GM20431 (cell line): ENCODE results near the gene CEP295NL.
"Not testable (repeated sequence)": the region's sequence is repeated elsewhere in the genome, so short reads cannot be mapped to it uniquely, and the experiment has no call there.

Experiments used
- in situ Hi-C: fragments of 300-500 bp; cut with MseI, MboI; formaldehyde crosslinking; loops from one replicate; pipeline ENCODE4 v1.15.0; 2020; ENCODE audit warnings: low sequenced_read_pairs; ENCODE audit not compliant: unreplicated experiment

CEP295NL gene

DNA sequence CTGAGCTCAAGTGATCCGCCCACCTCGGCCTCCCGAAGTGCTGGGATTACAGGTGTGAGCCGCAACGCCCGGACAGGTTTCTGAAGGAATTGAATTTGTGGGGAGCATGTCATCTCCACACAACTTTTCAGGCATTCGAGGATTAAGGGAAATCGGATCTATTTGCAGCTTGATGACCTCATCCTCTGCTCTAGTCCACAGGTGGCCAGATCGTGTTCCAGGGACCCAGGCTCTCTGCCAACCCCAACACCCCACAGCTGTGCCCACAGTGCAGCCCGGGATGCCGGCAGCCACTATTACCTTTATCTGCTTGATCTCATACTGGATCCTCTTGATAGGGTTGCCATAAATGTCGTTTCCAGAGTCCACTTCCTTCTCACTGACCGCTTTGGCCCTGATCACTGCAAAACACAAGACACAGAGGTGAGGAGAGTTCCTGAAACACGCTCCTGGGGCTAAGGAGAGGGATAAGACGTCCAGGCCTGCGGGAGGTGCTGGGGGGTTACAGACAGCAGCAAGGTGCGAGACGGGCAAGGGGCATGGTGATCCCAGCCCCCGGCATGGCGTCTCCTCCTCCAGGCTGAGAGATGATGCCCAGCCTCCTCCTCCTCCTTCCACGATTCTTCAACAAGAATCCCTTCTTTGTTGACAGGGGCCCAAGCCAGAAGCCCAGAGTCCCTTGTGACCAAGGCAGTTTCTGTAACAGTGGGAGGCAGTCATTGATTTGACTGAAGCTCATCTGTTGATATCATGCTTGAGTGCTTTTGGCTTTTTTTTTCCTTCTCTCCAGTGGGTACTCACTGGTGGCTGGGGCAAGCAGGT is 29.3 kb downstream of the CEP295NL start:
- in situ Hi-C loops: no loop called here

DNA sequence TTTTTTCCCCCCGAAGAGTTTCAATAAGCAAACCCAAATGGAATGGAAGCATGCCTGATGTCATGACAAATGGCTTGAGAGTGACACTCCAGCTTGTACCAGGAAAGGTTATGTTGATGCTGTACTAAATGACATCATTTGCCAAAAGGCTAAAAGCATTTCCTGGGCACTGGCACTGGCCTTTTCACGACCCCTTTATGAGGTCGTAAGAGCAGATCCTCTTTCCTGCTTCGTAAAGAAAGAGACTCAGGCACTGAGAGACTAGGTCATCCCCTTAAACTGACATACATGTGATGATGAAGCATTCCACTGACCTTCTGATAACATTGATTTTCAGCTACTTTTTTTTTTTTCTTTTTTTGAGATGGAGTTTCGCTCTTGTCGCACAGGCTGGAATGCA is 30.5 kb downstream of the CEP295NL start:
- in situ Hi-C loops: no loop called here

DNA sequence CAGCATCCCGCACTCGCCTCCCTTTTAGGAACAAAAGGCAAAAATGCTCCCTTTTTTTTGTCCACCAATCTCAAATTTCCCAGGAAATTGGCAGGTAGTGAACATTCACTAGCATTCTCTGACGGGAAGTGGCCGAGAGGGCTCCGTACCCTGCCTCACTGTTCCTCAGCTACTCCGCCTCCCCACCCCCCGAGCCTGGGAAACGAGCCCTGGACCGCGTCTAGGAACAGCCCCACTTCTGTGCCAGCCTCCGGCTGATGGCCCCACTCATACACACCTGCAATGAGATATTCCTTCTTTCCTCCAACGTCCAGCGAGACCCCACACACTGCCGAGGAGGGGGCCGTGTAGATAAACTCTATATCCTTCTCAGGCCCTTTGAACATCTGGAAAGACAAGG is 32.4 kb downstream of the CEP295NL start:
- in situ Hi-C loops: no loop called here

DNA sequence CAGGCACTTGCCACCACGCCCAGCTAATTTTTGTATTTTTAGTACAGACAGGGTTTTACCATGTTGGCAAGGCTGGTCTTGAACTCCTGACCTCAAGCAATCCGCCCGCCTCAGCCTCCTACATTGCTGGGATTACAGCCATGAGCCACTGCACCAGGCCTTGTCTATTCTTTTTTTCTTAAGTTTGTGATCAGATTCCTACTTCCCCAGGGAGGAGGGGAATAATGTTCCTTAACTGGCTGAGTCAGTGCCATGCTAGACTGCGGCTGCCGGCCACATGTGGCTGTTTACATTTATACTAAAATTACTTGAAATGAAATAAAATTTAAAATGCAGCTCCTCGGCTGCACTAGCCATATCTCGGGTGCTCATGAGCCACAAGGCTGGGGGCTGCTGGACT is 34.6 kb downstream of the CEP295NL start:
- in situ Hi-C loops: no loop called here

DNA sequence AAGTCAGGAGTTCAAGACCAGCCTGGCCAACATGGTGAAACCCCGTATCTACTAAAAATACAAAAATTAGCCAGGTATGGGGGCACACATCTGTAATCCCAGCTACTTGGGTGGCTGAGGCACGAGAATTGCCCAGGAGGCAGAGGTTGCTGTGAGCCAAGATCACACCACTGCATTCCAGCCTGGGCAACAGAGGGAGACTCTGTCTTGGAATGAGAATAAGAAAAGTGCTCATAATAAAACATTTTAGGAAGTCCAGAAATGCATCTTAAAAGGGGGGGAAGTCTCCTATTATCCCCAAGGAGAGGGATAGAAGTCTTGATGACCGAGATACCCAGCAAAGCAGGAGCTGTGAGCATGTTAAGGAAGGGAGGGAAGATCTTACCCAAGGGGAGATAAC is 36.0 kb downstream of the CEP295NL start:
- in situ Hi-C loops: not testable (repeated sequence)

DNA sequence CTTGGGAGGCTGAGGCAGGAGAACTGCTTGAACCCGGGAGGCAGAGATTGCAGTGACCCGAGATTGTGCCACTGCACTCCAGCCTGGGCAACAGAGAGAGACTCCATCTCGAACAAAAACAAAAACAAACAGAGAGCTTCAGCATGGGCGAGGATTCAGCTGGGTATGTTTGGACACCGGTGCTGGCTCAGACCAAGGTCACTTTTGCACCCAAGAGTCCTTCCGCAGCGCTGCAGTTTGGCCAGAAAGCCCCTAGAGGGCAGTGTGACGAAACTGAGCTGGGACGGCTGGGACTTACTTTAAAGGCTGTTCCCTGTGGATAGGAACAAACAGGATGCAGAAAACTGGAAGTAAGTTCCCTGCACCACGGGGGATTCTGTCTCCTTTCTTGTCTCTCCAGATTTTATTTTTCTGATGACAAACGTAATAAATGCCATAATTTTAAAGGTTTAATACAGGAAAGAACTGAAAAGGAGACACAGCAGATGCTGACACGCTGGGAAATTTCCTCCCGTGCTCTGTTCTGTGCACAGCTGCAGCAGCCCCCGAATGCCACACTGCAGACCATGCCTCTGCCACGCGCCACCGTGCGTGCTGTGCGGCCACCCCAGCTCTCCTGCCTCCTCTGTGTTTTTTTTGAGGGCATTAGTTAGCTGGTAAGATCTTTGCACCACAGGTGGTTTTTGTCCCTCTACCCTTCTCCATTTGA is 37.2 kb downstream of the CEP295NL start:
- in situ Hi-C loops: no loop called here

DNA sequence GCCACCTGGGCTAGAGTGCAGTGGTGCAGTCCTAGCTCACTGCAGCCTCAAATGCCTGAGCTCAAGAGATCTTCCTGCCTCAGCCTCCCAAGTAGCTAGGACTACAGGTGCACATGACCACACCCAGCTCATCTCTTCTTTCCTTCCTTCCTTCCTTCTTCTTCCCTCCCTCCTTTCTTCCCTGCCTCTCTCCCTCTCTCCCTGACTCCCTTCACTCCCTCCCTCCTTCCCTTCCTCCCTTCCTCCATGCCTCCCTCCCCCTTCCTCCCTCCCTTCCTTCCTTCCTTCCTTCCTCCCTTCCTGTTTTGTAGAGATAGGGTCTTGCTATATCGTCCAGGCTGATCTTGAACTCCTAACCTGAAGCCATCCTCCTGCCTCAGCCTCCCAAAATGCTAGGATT is 38.9 kb downstream of the CEP295NL start:
- in situ Hi-C loops: loop anchor here (5.0 kb wide), 1 partner anchor 108 kb away; no protein-coding TSS in a partner anchor

DNA sequence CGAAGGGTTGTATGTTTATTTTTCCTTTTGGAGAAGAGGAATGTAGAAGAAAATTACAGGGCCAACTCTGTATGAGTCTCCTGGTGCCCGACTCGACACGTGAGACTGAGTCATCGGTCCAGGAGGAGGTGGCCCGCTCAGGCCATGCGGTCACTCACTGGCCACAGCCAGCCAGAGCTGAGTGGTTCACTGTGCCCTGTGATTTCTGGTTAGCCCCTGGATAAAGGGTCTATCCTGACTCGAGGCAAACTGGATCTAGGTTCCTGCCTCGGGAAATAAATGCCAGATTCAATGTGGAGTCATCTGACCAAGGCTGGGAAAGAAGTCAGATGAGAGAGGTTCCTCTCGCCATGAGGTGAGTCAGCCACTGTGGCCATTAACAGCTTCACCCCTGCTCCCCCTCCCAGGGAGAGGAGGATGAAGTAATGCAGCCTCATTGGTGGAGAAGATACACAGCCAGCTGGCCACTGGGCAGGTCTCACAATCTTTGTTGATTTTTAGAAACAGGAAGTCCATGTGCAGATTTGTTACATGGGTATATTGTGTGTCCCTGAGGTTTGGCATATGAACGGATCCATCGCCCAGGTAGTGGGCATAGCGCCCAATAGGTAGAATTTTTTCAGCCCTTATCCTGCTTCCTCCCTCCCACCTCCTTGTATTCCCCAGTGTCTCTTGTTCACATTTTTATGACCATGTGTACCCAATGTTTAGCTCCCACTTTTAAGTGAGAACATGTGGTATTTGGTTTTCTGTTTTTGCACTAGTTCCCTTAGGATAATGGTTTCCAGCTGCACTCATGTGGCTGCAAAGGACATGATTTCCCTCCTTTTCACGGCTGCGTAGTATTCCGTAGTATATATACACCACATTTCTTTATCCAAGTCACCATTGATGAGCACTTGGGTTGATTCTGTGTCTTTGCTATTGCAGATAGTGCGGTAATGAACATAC is 40.7 kb downstream of the CEP295NL start:
- in situ Hi-C loops: loop anchor here (5.0 kb wide), 1 partner anchor 110 kb away; no protein-coding TSS in a partner anchor

DNA sequence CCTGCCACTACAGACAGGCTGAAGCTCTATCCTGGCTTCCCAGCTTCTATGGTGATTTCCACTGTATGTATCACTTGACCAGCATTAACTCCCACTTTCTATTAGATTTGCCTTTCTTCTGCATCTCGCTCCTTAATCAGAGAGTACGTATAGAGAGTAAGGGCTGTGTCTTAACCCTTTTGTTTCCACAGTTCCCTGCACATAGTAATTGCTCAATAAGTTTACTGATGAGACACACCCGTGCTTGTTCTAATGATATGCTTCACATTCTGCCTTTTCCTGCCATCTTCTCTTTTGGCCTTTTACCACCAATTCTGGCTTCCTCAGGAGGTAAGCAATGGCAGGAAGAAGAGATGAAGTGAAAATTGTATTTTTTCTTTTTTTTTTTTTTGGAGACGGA is 41.8 kb downstream of the CEP295NL start:
- in situ Hi-C loops: loop anchor here (5.0 kb wide), 1 partner anchor 111 kb away; no protein-coding TSS in a partner anchor

DNA sequence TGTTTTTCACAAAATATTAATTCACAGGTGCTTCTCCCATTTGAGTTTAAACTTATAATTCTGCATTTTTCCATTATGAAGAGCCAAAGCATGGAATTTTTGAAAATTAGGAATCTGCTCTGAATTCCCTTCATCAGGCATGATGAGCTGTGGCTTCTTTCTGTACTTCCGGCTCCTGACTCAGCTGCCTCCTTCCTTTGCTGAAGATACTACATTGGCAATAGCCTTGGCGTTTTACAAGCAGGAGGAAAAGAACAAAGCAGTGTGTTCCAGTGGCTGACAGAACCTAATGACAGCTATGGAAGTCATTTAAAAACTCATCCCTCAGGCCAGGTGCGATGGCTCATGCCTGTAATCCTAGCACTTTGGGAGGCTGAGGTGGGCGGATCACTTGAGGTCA is 44.0 kb downstream of the CEP295NL start:
- in situ Hi-C loops: no loop called here

DNA sequence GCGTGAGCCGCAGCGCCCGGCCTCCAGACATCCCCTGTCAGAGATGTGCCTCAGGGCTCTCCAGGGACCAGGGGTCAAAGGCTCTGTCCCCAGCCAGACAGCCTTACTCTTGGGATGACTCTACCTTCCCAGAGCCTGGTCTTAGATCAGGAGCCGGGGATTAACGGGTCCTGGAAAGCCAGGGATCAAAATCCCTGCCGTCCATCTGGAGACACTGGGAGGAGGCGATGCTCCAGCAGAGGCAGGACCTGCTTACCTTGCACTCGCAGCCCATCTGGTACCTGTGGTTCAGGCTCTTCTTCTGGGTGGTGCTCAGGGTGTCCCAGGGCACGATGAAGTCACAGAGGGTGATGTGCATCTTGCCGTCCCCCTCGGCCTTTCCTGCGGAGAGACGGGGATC is 45.7 kb downstream of the CEP295NL start:
- in situ Hi-C loops: no loop called here

DNA sequence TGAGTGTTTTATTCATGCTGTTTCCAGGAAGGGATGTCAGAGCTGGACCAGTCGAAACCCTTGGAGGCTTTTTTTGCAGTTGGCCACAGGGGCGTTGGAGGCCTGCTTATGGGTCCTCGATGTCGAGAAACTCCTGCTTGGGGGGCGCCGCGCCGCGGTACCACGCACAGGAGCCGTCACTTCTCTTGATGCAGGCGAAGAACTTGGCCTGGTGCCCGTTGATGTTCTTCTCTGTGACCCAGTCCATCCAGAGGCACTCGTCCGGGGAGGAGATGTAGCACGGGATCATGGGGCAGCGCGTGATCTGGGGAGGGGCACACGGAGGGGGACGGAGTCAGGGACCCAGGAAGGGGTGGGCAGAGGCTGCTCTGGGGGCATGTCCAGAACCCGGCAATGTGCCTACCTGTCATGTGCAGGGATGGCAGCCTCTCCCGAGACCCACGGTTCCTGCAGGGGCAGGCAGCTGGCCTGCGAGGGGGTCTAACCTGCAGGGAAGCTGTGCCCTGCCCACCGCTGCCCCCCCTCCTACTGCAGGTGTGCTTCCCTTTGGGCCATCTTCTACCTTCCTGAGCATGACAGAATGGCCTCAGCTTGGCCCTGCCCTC is 47.3 kb downstream of the CEP295NL start:
- in situ Hi-C loops: no loop called here

DNA sequence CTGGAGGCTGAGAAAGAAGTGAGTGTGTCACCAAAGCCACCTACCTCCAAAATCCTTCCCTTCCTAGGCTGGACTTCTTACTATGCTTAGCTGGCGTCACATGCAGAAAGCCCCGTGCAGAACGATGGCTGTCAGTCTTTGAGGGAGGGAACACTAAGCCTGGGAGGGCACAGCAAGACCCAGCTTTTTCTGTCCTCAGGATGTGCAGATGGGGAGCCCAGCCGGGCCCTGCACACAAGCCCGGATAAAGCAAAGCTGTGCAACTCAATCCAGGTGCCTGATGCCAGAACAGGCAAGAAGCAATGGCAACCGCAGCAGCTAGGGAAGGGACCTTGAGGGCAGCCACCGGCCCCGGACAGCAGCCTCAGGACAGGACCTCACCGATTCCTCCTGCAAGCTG is 48.5 kb downstream of the CEP295NL start:
- in situ Hi-C loops: no loop called here

DNA sequence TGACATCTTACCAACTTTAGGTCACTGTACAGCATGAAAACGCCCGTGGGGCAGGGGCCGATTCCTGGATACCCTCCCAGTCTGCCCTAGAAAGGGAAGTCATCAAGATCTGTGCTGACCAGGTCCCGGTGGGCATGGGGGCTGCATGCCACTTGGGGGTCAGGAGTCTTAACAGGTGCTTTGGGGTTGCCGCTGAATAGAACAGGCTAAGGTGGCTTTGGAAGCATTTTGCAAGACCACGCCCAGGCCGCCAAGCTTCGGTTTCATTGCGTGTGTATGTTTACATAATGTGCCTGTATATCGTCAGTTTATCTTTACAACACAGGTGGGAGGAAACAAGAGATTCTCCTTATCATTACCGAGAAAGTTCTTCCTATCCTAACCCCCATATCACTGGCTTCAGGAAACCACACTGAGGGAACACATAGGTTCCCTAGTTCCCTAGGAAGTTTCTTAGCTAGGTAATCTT is 49.0 kb downstream of the CEP295NL start:
- in situ Hi-C loops: no loop called here

DNA sequence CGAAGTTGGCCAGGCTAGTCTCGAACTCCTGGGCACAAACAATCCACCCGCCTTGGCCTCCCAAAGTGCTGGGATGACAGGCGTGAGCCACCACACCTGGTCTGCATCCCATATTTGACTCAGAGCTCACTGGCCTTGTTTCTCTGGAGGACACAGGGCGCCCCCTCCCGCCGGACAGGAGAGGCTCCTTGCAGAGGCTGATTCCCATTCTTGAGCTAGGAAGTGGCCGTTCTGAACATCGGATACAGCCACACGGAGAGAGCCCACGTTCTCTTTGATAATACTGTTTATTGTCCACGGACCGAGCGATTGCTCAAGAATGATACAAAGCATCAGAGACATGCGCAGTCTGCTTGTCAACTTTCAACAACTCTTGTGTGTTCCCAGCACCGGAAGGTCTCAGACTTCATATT is 50.3 kb downstream of the CEP295NL start:
- in situ Hi-C loops: no loop called here

DNA sequence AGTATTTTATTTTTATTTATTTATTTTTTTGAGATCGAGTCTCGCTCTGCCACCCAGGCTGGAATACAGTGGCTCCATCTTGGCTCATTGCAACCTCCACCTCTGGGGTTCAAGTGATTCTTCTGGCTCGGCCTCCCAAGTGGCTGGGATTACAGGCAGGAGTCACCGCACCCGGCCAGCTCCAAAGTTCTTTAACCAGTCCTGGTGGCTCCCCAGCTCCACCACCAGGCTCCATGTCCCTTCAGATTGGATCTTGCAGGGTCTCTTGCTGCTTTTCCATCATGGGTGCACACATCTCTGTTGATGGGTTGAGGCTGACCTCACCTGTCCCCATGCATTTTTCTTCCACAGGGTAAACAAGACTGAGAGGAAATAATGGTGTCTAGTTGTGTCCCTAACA is 54.0 kb downstream of the CEP295NL start:
- in situ Hi-C loops: no loop called here

DNA sequence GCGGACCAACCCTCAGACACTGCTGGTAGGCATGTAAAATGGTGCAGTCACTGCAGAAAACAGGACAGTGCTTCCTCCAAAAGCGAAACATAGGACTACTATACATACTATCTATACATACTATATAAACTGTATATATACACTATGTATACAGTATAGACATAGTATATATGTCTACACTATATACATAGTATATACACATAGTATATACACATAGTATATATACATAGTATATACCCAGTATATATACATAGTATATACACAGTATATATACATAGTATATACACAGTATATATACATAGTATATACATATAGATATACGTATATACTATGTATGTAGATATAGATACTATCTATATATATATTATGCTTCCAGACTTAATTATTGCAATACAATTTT is 55.9 kb downstream of the CEP295NL start:
- in situ Hi-C loops: no loop called here

DNA sequence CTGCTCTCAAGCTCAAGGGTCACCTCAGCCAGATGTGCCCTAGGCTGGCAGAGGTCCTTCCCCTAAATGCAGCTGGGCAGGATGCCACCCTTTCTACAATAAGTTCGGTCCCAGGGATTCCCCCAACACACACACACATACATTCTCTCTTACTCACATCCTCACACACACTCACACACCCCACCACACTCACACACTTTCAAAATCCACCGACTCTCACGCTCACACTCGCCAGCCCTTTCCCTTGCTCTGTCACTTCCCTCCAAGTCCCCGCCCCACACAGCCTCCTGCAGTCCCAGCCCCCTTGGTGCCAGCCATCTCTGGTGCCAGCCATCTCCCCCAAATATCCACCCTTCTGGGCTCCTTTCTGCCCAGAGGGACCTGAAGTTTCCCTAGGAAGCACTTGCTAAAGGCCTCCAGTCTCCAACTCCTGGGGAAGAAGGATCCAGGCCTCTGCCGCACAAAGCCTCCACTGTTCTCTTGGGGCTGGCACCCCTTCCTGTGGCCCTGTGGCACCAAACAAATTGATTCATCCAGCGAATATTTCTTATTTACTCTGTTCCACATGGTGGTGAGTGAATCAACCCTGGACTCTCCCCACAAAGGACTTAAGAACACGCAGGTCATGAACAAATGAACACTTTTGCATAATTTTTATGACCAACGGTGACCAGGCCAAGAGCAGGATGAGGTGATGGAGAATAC is 58.5 kb downstream of the CEP295NL start:
- in situ Hi-C loops: no loop called here

DNA sequence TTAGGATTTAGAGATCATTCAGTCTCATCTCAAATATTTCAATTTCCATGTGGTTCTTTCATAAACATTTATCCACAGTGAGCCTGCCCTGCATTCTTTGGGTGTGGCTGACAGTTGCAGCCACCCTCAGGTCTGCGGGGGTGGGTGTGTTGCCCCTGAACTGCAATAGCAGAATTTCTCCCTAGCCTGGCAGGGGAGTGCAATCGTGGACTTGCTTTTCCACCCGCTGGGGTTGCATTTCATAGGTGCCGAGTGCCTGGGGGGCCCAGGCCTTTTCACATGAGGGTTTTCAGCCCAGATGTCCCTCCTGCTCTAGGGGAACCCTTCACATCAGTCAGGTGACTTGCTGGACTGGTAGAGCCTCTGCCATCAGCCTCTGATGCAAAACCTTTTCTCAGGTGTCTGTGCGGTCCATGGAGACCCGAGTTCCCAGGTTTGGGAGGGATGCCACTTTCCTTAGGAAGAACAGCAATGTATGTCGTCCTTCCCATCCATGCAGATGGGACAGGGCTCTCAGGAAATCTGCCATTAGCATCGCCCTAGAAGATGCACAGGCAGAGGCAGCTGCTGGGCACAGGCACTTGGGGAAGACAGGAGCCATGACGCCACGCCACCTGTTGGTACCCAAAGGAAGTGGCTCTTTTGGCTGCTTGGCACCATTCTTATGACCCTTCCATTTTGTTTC is 60.0 kb downstream of the CEP295NL start:
- in situ Hi-C loops: no loop called here
